ENCODE measurements around the gene VENTX.
"Not testable (repeated sequence)": the region's sequence is repeated elsewhere in the genome, so short reads cannot be mapped to it uniquely, and the experiment has no call there.

Gene VENTX

DNA sequence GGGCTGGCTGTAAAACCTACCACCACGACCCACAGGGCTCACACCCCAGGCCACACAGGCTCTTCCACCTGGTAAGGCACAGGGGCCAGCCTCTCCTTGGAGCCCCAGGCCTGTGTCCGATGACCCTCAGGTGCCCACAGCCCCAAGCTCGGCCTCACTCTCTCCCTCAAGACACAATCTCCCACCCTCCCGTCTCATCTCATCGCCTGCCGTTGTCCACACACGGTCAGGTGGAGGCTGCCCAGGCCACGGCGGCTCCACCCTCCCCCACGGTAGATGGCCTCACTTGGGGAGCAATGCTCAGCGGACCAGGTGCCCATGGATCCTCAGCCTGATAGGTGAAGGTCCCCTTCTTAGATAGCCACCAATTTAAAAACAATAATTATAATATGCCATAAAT is 16.3 kb upstream of the VENTX start:
- Mint-ChIP-seq H3K4me3 (no peak overlapping the region), H3K9me3 (no peaks in the 10 kb centered on the region)
- no peak for ATAC-seq

GRCh38 chr10:133221756-133222155 is 15.9 kb upstream of the VENTX start:
- peaks cover 22% of the 10 kb centered on the region for H3K4me1 Mint-ChIP-seq
- not testable (repeated sequence) for H3K36me3 Mint-ChIP-seq; H3K9me3 Mint-ChIP-seq; DNase-seq (ENCODE audit: low spot score in 2 of 2); H3K4me3 Mint-ChIP-seq; ATAC-seq; H3K27ac Mint-ChIP-seq

More for the DNA sequence above, 16.3 kb upstream of the VENTX start:
- no peak overlapping the region for H3K27ac Mint-ChIP-seq
- peaks cover 17% of the 10 kb centered on the region for H3K4me1 Mint-ChIP-seq
- no peak for DNase-seq (ENCODE audit: low spot score in 2 of 2)
- no peaks in the 10 kb centered on the region for H3K36me3 Mint-ChIP-seq

GRCh38 chr10:133224076-133224475 is 13.6 kb upstream of the VENTX start:
- H3K4me1 Mint-ChIP-seq, result peaks cover 25% of the 10 kb centered on the region
- no peaks in the 10 kb centered on the region for H3K9me3 Mint-ChIP-seq
- H3K36me3 Mint-ChIP-seq, result no peaks in the 10 kb centered on the region
- no peak for DNase-seq (ENCODE audit: low spot score in 2 of 2)
- H3K4me3 Mint-ChIP-seq, result no peak overlapping the region
- no peak for ATAC-seq
- no peak overlapping the region for H3K27ac Mint-ChIP-seq

GRCh38 chr10:133224756-133225372 is 12.8 kb upstream of the VENTX start:
- no peak for ATAC-seq
- Mint-ChIP-seq H3K36me3 (no peaks in the 10 kb centered on the region), H3K27ac (peak overlapping the region; percentile 26), H3K4me1 (peaks cover 31% of the 10 kb centered on the region), H3K4me3 (peak overlapping the region; percentile 60), H3K9me3 (no peaks in the 10 kb centered on the region)
- DNase-seq (ENCODE audit: low spot score in 2 of 2), result no peak

DNA sequence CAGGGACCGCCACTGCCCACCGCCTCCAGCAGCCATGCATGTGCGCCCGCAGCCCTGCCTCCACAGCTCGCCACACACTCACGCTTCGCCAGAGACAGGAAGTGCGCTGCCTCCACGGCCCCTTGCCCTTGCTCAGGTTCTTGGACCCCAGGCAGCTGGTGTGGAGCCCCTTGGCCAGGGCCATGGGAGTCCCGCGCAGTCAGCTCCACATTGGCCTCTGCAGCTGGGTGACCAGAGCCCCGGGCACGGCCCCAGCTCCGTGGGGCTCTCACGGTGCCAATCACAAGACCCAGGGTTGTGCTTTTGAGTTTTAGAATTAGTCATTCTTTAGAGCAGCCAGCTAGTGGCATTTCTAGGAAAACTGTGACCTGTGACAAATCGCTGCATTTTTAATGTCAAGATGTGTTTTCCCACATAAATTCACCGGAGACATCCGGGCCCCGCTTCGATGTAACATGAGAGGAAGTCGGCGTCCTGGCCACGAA is 11.9 kb upstream of the VENTX start:
- ATAC-seq, result peak; percentile 80
- Mint-ChIP-seq H3K4me1 (peaks cover 30% of the 10 kb centered on the region), H3K9me3 (no peaks in the 10 kb centered on the region), H3K36me3 (no peaks in the 10 kb centered on the region), H3K4me3 (peak overlapping the region; percentile 60), H3K27ac (peak overlapping the region; percentile 26)
- DNase-seq (ENCODE audit: low spot score in 2 of 2), result no peak

- peak overlapping the region; percentile 60 for H3K4me3 Mint-ChIP-seq
- H3K36me3 Mint-ChIP-seq, result no peaks in the 10 kb centered on the region
- DNase-seq (ENCODE audit: low spot score in 2 of 2), result no peak
- H3K9me3 Mint-ChIP-seq, result no peaks in the 10 kb centered on the region
- H3K4me1 Mint-ChIP-seq, result peaks cover 26% of the 10 kb centered on the region
- H3K27ac Mint-ChIP-seq, result no peak overlapping the region
- peak; percentile 47 for ATAC-seq
These were observed 11.3 kb upstream of the VENTX start for GRCh38 chr10:133226251-133226808.

DNA sequence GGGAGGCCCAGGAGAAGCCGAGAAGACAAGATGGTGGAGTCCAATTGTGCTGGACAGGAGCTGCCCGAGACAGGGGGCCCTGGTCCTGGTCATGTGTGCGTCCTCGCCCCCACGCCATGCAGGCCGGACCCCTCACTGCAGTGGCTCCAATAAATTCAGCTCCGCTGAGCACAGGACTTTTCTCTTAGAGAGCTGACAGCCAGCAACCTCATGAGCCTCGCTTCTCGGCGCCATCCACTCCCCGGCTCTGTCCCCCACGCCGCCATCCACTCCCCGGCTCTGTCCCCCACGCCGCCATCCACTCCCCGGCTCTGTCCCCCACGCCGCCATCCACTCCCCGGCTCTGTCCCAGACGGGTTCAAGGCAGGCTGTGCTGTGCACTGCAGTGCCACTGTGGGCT is 10.4 kb upstream of the VENTX start:
- H3K36me3 Mint-ChIP-seq, result no peaks in the 10 kb centered on the region
- ATAC-seq (no peak), DNase-seq (ENCODE audit: low spot score in 2 of 2) (no peak)
- H3K4me3 Mint-ChIP-seq, result no peak overlapping the region
- peaks cover 26% of the 10 kb centered on the region for H3K4me1 Mint-ChIP-seq
- H3K9me3 Mint-ChIP-seq, result no peaks in the 10 kb centered on the region
- H3K27ac Mint-ChIP-seq, result no peak overlapping the region

- DNase-seq (ENCODE audit: low spot score in 2 of 2), result no peak
- peak overlapping the region; percentile 49 for H3K4me3 Mint-ChIP-seq
- H3K4me1 Mint-ChIP-seq, result peaks cover 26% of the 10 kb centered on the region
- H3K36me3 Mint-ChIP-seq, result no peaks in the 10 kb centered on the region
- H3K9me3 Mint-ChIP-seq, result no peaks in the 10 kb centered on the region
- ATAC-seq, result no peak
- H3K27ac Mint-ChIP-seq, result no peak overlapping the region
These were observed 8.2 kb upstream of the VENTX start for GRCh38 chr10:133229265-133230043.

GRCh38 chr10:133230044-133230361 is 7.7 kb upstream of the VENTX start, which contains the start of gene UTF1:
TSS of gene UTF1 (plus strand) at chr10:133230217. CDS start at chr10:133230289, 72 bp downstream.
- ATAC-seq, result no peak
- Mint-ChIP-seq H3K9me3 (no peaks in the 10 kb centered on the region), H3K36me3 (no peaks in the 10 kb centered on the region), H3K27ac (no peak within 1 kb of the TSS), H3K4me3 (peak within 1 kb of the TSS; percentile 49), H3K4me1 (peaks cover 26% of the 10 kb centered on the region)
- no peak for DNase-seq (ENCODE audit: low spot score in 2 of 2)

DNA sequence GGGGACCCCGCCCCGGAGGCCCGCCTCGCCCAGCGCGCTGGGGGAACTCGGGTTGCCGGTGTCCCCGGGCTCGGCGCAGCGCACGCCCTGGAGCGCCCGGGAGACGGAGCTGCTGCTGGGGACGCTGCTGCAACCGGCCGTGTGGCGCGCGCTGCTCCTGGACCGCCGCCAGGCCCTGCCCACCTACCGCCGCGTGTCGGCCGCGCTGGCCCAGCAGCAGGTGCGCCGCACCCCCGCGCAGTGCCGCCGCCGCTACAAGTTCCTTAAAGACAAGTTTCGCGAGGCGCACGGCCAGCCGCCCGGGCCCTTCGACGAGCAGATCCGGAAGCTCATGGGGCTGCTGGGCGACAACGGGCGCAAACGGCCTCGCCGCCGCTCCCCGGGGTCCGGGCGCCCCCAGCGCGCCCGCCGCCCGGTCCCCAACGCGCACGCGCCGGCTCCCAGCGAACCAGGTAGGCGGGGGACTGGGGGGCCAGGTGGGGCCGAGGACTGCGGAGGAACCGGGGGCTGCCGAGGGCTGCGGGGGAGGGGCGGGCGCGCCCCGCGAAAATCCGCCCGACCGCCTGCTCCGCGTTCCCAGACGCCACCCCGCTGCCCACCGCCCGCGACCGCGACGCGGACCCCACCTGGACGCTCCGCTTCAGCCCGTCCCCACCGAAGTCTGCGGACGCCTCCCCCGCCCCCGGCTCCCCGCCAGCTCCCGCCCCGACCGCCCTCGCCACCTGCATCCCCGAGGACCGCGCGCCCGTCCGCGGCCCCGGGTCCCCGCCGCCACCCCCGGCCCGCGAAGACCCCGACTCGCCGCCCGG is 7.1 kb upstream of the VENTX start:
- DNase-seq (ENCODE audit: low spot score in 2 of 2) (no peak), ATAC-seq (no peak)
- Mint-ChIP-seq H3K4me3 (peak overlapping the region; percentile 24), H3K9me3 (no peaks in the 10 kb centered on the region), H3K36me3 (no peaks in the 10 kb centered on the region), H3K4me1 (peaks cover 21% of the 10 kb centered on the region), H3K27ac (no peak overlapping the region)

GRCh38 chr10:133231244-133231945 is 6.3 kb upstream of the VENTX start:
- Mint-ChIP-seq H3K27ac (no peak overlapping the region), H3K4me1 (peaks cover 13% of the 10 kb centered on the region), H3K9me3 (no peaks in the 10 kb centered on the region), H3K36me3 (no peaks in the 10 kb centered on the region), H3K4me3 (peak overlapping the region; percentile 24)
- DNase-seq (ENCODE audit: low spot score in 2 of 2) (no peak), ATAC-seq (no peak)

DNA sequence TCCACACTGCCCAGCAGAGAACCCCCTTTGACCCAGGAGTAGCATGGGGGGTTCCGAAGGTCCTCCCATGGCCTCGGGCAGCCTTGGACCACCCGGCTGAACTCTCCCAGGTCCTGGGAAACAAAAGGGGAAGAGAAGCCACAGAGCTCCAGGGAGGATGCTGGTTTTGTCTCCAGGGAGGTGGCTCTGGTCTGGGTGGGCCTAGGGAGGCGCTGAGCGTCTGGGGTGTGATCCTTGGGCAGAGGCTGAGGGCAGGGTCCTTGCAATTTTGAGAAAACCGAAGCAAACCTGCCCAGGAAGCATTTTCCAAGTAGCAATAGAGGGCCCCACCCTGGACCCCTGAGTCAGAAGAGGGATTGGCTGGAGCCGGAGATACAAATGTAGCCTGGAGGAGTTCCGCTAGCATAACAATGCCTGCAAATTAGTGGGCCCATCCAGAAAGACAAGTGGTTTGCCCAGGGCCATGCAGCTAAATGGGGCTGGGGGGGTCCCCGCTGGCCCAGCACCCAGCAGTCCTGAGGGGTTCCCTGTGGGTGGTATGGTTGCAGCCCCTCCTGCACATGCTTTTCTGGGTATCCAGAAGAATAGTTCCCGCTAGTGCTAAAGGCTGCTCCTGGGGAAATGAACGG is 5.6 kb upstream of the VENTX start:
- ATAC-seq (no peak), DNase-seq (ENCODE audit: low spot score in 2 of 2) (no peak)
- no peaks in the 10 kb centered on the region for H3K36me3 Mint-ChIP-seq
- H3K27ac Mint-ChIP-seq, result no peak overlapping the region
- H3K4me1 Mint-ChIP-seq, result peaks cover 7% of the 10 kb centered on the region
- H3K4me3 Mint-ChIP-seq, result peak overlapping the region; percentile 24
- no peaks in the 10 kb centered on the region for H3K9me3 Mint-ChIP-seq

GRCh38 chr10:133234796-133235195 is 2.9 kb upstream of the VENTX start:
- not testable (repeated sequence) for H3K9me3 Mint-ChIP-seq; DNase-seq (ENCODE audit: low spot score in 2 of 2); H3K4me1 Mint-ChIP-seq; H3K36me3 Mint-ChIP-seq; ATAC-seq; H3K27ac Mint-ChIP-seq
- H3K4me3 Mint-ChIP-seq, result peak overlapping the region; percentile 68

DNA sequence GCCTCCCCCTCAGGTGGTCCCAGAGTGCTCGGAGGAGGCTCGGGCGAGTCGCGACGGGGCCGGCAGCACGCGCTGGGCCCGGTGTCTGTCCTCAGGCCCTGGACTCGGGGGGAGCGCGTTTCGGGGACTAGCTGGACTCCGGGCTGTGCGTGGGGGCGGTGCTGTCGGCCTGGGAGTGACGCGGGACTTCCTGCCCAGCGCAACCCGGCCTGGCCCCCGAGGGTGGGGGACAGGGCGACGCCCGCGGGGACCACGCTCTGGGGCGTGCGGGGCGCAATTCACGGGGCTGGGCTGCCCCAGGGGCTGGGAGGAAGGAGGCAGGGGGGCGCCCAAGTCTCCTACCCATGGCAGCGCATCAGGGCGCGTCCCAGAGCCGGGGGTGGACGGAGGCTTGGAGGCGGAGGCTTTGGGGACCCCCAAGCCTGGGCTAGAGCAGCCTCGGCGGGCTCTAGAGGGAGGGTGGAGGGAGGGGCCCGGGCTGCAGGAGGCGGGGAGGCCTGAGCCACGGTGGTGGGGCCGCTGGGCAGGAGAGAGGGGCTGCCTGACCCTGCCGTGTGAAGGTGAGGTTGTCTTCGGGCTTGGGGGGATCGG is 2.3 kb upstream of the VENTX start:
- DNase-seq (ENCODE audit: low spot score in 2 of 2) (no peak), ATAC-seq (peak; percentile 43)
- Mint-ChIP-seq H3K27ac (no peak overlapping the region), H3K9me3 (no peaks in the 10 kb centered on the region), H3K36me3 (no peaks in the 10 kb centered on the region), H3K4me1 (no peaks in the 10 kb centered on the region), H3K4me3 (peak overlapping the region; percentile 68)

All from stimulated activated effector memory CD8-positive, alpha-beta T cell treated with anti-CD3 and anti-CD28 coated beads, Interleukin-12 subunit alpha, Interleukin-12 subunit beta, amount 100 ng/mL, for 72 hours (primary cell).